ENCODE results near the gene MTCP1.

The MTCP1 gene

GRCh38 chrX:155052738-155053498, 18.0 kb downstream of the MTCP1 start:
- Histone ChIP-seq H3K9me3 (replicated peaks; ENCODE audit: low read length) (no peaks in the 10 kb centered on the region), H3K4me3 (ENCODE audit: low read length) (no peak overlapping the region)

GRCh38 chrX:155048977-155049619, 21.8 kb downstream of the MTCP1 start:
- Histone ChIP-seq H3K4me2 (ENCODE audit: low read length) (no peak overlapping the region), H3K4me3 (ENCODE audit: low read length) (no peak overlapping the region), H3K4me1 (ENCODE audit: control insufficient read depth, insufficient read depth, low read length) (no peaks in the 10 kb centered on the region), H3K9me3 (replicated peaks; ENCODE audit: low read length) (no peaks in the 10 kb centered on the region), H3K36me3 (ENCODE audit: insufficient read depth, low read length) (peaks cover 3% of the 10 kb centered on the region), H3K9ac (ENCODE audit: low read depth, low read length) (no peak overlapping the region), H3K27me3 (ENCODE audit: control insufficient read depth, insufficient read depth, low read length) (no peaks in the 10 kb centered on the region)

More at GRCh38 chrX:155052738-155053498, 18.0 kb downstream of the MTCP1 start:
- Histone ChIP-seq H3K9ac (ENCODE audit: low read depth, low read length) (no peak overlapping the region), H3K4me1 (ENCODE audit: control insufficient read depth, insufficient read depth, low read length) (no peaks in the 10 kb centered on the region), H3K4me2 (ENCODE audit: low read length) (no peak overlapping the region), H3K27me3 (ENCODE audit: control insufficient read depth, insufficient read depth, low read length) (no peaks in the 10 kb centered on the region), H3K36me3 (ENCODE audit: insufficient read depth, low read length) (peaks cover 3% of the 10 kb centered on the region)

GRCh38 chrX:155046811-155047528, 24.0 kb downstream of the MTCP1 start:
- Histone ChIP-seq H3K4me1 (ENCODE audit: control insufficient read depth, insufficient read depth, low read length) (no peaks in the 10 kb centered on the region), H3K4me2 (ENCODE audit: low read length) (no peak overlapping the region), H3K9ac (ENCODE audit: low read depth, low read length) (no peak overlapping the region), H3K4me3 (ENCODE audit: low read length) (no peak overlapping the region), H3K27me3 (ENCODE audit: control insufficient read depth, insufficient read depth, low read length) (no peaks in the 10 kb centered on the region), H3K36me3 (ENCODE audit: insufficient read depth, low read length) (peaks cover 3% of the 10 kb centered on the region), H3K9me3 (replicated peaks; ENCODE audit: low read length) (no peaks in the 10 kb centered on the region)

- H3K4me2 ChIP-seq (ENCODE audit: low read length) = no peak overlapping the region
- H3K4me3 ChIP-seq (ENCODE audit: low read length) = no peak overlapping the region
- H3K27me3 ChIP-seq (ENCODE audit: control insufficient read depth, insufficient read depth, low read length) = no peaks in the 10 kb centered on the region
- peaks cover 3% of the 10 kb centered on the region for H3K36me3 ChIP-seq (ENCODE audit: insufficient read depth, low read length)
- no peaks in the 10 kb centered on the region for H3K9me3 ChIP-seq (replicated peaks; ENCODE audit: low read length)
- H3K9ac ChIP-seq (ENCODE audit: low read depth, low read length) = no peak overlapping the region
- no peaks in the 10 kb centered on the region for H3K4me1 ChIP-seq (ENCODE audit: control insufficient read depth, insufficient read depth, low read length)
Observed at GRCh38 chrX:155046129-155046810, 24.7 kb downstream of the MTCP1 start.

GRCh38 chrX:155035688-155036087, 35.2 kb downstream of the MTCP1 start:
- Histone ChIP-seq H3K4me3 (ENCODE audit: low read length) (no peak overlapping the region), H3K4me1 (ENCODE audit: control insufficient read depth, insufficient read depth, low read length) (no peaks in the 10 kb centered on the region), H3K27me3 (ENCODE audit: control insufficient read depth, insufficient read depth, low read length) (no peaks in the 10 kb centered on the region), H3K9me3 (replicated peaks; ENCODE audit: low read length) (peaks cover 4% of the 10 kb centered on the region), H3K4me2 (ENCODE audit: low read length) (no peak overlapping the region), H3K36me3 (ENCODE audit: insufficient read depth, low read length) (no peaks in the 10 kb centered on the region), H3K9ac (ENCODE audit: low read depth, low read length) (no peak overlapping the region)

- Histone ChIP-seq H3K4me3 (ENCODE audit: low read length) (no peak overlapping the region), H3K4me1 (ENCODE audit: control insufficient read depth, insufficient read depth, low read length) (peaks cover 8% of the 10 kb centered on the region), H3K36me3 (ENCODE audit: insufficient read depth, low read length) (no peaks in the 10 kb centered on the region), H3K9ac (ENCODE audit: low read depth, low read length) (no peak overlapping the region), H3K27me3 (ENCODE audit: control insufficient read depth, insufficient read depth, low read length) (no peaks in the 10 kb centered on the region), H3K9me3 (replicated peaks; ENCODE audit: low read length) (peaks cover 4% of the 10 kb centered on the region), H3K4me2 (ENCODE audit: low read length) (no peak overlapping the region)
Observed at GRCh38 chrX:155031657-155032056, 39.3 kb downstream of the MTCP1 start.

- Histone ChIP-seq H3K9ac (ENCODE audit: low read depth, low read length) (no peak overlapping the region), H3K4me3 (ENCODE audit: low read length) (no peak overlapping the region), H3K9me3 (replicated peaks; ENCODE audit: low read length) (no peaks in the 10 kb centered on the region), H3K4me1 (ENCODE audit: control insufficient read depth, insufficient read depth, low read length) (peaks cover 8% of the 10 kb centered on the region), H3K4me2 (ENCODE audit: low read length) (no peak overlapping the region), H3K36me3 (ENCODE audit: insufficient read depth, low read length) (no peaks in the 10 kb centered on the region), H3K27me3 (ENCODE audit: control insufficient read depth, insufficient read depth, low read length) (no peaks in the 10 kb centered on the region)
Observed at GRCh38 chrX:155028877-155029291, 42.1 kb downstream of the MTCP1 start.

GRCh38 chrX:155028129-155028528, 42.8 kb downstream of the MTCP1 start:
- Histone ChIP-seq H3K27me3 (ENCODE audit: control insufficient read depth, insufficient read depth, low read length) (no peaks in the 10 kb centered on the region), H3K9ac (ENCODE audit: low read depth, low read length) (peak overlapping the region; percentile 86), H3K4me1 (ENCODE audit: control insufficient read depth, insufficient read depth, low read length) (peaks cover 8% of the 10 kb centered on the region), H3K4me2 (ENCODE audit: low read length) (peak overlapping the region; percentile 73), H3K9me3 (replicated peaks; ENCODE audit: low read length) (no peaks in the 10 kb centered on the region), H3K4me3 (ENCODE audit: low read length) (peak overlapping the region; percentile 73), H3K36me3 (ENCODE audit: insufficient read depth, low read length) (no peaks in the 10 kb centered on the region)

- Histone ChIP-seq H3K4me3 (ENCODE audit: low read length) (peak overlapping the region; percentile 73), H3K9me3 (replicated peaks; ENCODE audit: low read length) (no peaks in the 10 kb centered on the region), H3K36me3 (ENCODE audit: insufficient read depth, low read length) (no peaks in the 10 kb centered on the region), H3K4me2 (ENCODE audit: low read length) (peak overlapping the region; percentile 73), H3K4me1 (ENCODE audit: control insufficient read depth, insufficient read depth, low read length) (peaks cover 8% of the 10 kb centered on the region), H3K27me3 (ENCODE audit: control insufficient read depth, insufficient read depth, low read length) (no peaks in the 10 kb centered on the region), H3K9ac (ENCODE audit: low read depth, low read length) (peak overlapping the region; percentile 86)
Observed at GRCh38 chrX:155027509-155028066, 43.3 kb downstream of the MTCP1 start.

GRCh38 chrX:155026727-155027508, 44.0 kb downstream of the MTCP1 start, which contains the start of gene FUNDC2:
TSS of gene FUNDC2 (plus strand) at chrX:155026844. CDS start at chrX:155026939, 95 bp downstream.
- H3K4me2 ChIP-seq (ENCODE audit: low read length) = peak within 1 kb of the TSS; percentile 73
- peak within 1 kb of the TSS; percentile 86 for H3K9ac ChIP-seq (ENCODE audit: low read depth, low read length)
- H3K4me1 ChIP-seq (ENCODE audit: control insufficient read depth, insufficient read depth, low read length) = peaks cover 8% of the 10 kb centered on the region
- H3K27me3 ChIP-seq (ENCODE audit: control insufficient read depth, insufficient read depth, low read length) = no peaks in the 10 kb centered on the region
- peak within 1 kb of the TSS; percentile 73 for H3K4me3 ChIP-seq (ENCODE audit: low read length)
- no peaks in the 10 kb centered on the region for H3K9me3 ChIP-seq (replicated peaks; ENCODE audit: low read length)
- H3K36me3 ChIP-seq (ENCODE audit: insufficient read depth, low read length) = no peaks in the 10 kb centered on the region
